ENCODE data around the gene ACIN1. TPM values are rescaled to one million over a fixed set of nuclear protein-coding genes. Genes with fewer than 3 reads are reported as not detected.
A peak's percentile ranks its signal among the peaks of the same experiment; 100 is the strongest.
"Not testable (repeated sequence)": the region's sequence is repeated elsewhere in the genome, so short reads cannot be mapped to it uniquely, and the experiment has no call there.

The ACIN1 gene
- total RNA-seq, 1 donor from 2014 or later: 184 TPM

DNA sequence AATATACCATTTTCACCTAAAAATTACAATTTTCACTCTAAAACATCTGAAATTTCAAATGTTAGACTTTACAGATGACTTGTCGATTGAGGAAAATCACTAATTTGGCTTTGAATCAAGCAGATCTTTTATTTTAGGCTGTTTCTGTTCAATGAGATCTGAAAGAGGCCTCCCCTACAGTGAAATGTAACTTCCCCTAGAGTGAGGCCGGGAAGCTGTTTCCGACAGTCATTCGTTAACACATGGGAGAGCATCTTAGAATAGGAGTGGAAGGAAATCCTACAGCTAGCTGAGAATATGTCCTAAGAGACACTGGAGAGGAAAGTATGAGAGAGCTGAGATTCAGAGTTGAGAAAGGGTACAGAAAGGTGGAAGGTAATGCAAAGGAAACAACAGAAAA, 79.3 kb downstream of the ACIN1 start:
- Histone ChIP-seq H2AFZ (replicated peaks) (no peak overlapping the region), H4K20me1 (ENCODE audit: low read depth) (no peaks in the 10 kb centered on the region), H3K9me3 (ENCODE audit: low read depth) (no peaks in the 10 kb centered on the region), H3K79me2 (ENCODE audit: low read depth) (no peaks in the 10 kb centered on the region), H3K4me3 (no peak overlapping the region), H3F3A (ENCODE audit: low read depth) (peaks cover 12% of the 10 kb centered on the region), H3K27me3 (no peaks in the 10 kb centered on the region), H3K36me3 (no peaks in the 10 kb centered on the region), H3K4me1 (peaks cover 8% of the 10 kb centered on the region), H3K4me2 (no peak overlapping the region), H3K27ac (no peak overlapping the region), H3K9ac (no peak overlapping the region)
- Mint-ChIP-seq H3K27ac (no peak overlapping the region), H3K27me3 (ENCODE audit: insufficient read depth, low read depth) (no peaks in the 10 kb centered on the region), H3K4me1 (peaks cover 8% of the 10 kb centered on the region), H3K4me3 (no peak overlapping the region), H3K36me3 (no peaks in the 10 kb centered on the region), H3K9me3 (no peaks in the 10 kb centered on the region)
- no peak for DNase-seq (ENCODE audit: low spot score)
- TF ChIP-seq EZH2 (IDR thresholded peaks at IDR 0.05) (no peak), EZH2phosphoT487 (IDR thresholded peaks at IDR 0.05) (no peak)
- TF ChIP-seq, protein P1, sequence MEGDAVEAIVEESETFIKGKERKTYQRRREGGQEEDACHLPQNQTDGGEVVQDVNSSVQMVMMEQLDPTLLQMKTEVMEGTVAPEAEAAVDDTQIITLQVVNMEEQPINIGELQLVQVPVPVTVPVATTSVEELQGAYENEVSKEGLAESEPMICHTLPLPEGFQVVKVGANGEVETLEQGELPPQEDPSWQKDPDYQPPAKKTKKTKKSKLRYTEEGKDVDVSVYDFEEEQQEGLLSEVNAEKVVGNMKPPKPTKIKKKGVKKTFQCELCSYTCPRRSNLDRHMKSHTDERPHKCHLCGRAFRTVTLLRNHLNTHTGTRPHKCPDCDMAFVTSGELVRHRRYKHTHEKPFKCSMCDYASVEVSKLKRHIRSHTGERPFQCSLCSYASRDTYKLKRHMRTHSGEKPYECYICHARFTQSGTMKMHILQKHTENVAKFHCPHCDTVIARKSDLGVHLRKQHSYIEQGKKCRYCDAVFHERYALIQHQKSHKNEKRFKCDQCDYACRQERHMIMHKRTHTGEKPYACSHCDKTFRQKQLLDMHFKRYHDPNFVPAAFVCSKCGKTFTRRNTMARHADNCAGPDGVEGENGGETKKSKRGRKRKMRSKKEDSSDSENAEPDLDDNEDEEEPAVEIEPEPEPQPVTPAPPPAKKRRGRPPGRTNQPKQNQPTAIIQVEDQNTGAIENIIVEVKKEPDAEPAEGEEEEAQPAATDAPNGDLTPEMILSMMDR (IDR thresholded peaks at IDR 0.05): no peak

GRCh38 chr14:23013749-23014054, 81.2 kb downstream of the ACIN1 start:
- H4K20me1 ChIP-seq (ENCODE audit: low read depth); H3K4me3 ChIP-seq; H3K27me3 Mint-ChIP-seq (ENCODE audit: insufficient read depth, low read depth); H3K9me3 ChIP-seq (ENCODE audit: low read depth); H3K27ac Mint-ChIP-seq; H3K4me3 Mint-ChIP-seq; H3K9me3 Mint-ChIP-seq; H3K27ac ChIP-seq; H3K36me3 Mint-ChIP-seq; H2AFZ ChIP-seq (replicated peaks); H3K27me3 ChIP-seq; DNase-seq (ENCODE audit: low spot score); H3K79me2 ChIP-seq (ENCODE audit: low read depth); H3K36me3 ChIP-seq; H3K4me2 ChIP-seq; H3K9ac ChIP-seq: not testable (repeated sequence)
- H3K4me1 ChIP-seq: peaks cover 10% of the 10 kb centered on the region
- peaks cover 21% of the 10 kb centered on the region for H3K4me1 Mint-ChIP-seq
- H3F3A ChIP-seq (ENCODE audit: low read depth): peaks cover 25% of the 10 kb centered on the region

GRCh38 chr14:23013054-23013748, 81.7 kb downstream of the ACIN1 start:
- Histone ChIP-seq H3F3A (ENCODE audit: low read depth) (peaks cover 30% of the 10 kb centered on the region), H3K4me2 (no peak overlapping the region), H3K27ac (no peak overlapping the region), H3K36me3 (no peaks in the 10 kb centered on the region), H3K4me3 (no peak overlapping the region), H3K9ac (no peak overlapping the region), H3K27me3 (no peaks in the 10 kb centered on the region), H3K79me2 (ENCODE audit: low read depth) (no peaks in the 10 kb centered on the region), H3K4me1 (peaks cover 9% of the 10 kb centered on the region), H3K9me3 (ENCODE audit: low read depth) (no peaks in the 10 kb centered on the region), H2AFZ (replicated peaks) (no peak overlapping the region), H4K20me1 (ENCODE audit: low read depth) (no peaks in the 10 kb centered on the region)
- Mint-ChIP-seq H3K27me3 (ENCODE audit: insufficient read depth, low read depth) (peaks cover 2% of the 10 kb centered on the region), H3K27ac (no peak overlapping the region), H3K9me3 (peaks cover 2% of the 10 kb centered on the region), H3K4me3 (no peak overlapping the region), H3K4me1 (peaks cover 24% of the 10 kb centered on the region), H3K36me3 (peaks cover 4% of the 10 kb centered on the region)
- TF ChIP-seq, protein P1 (IDR thresholded peaks at IDR 0.05): no peak
- TF ChIP-seq EZH2 (IDR thresholded peaks at IDR 0.05): no peak
- TF ChIP-seq EZH2phosphoT487 (IDR thresholded peaks at IDR 0.05): no peak
- no peak for DNase-seq (ENCODE audit: low spot score)

- Histone ChIP-seq H3K9me3 (ENCODE audit: low read depth) (no peaks in the 10 kb centered on the region), H3K36me3 (no peaks in the 10 kb centered on the region), H3K27me3 (no peaks in the 10 kb centered on the region), H3F3A (ENCODE audit: low read depth) (peaks cover 48% of the 10 kb centered on the region), H2AFZ (replicated peaks) (peak within 1 kb of the TSS; percentile 84), H3K27ac (no peak within 1 kb of the TSS), H3K9ac (no peak within 1 kb of the TSS), H3K79me2 (ENCODE audit: low read depth) (peaks cover 7% of the 10 kb centered on the region), H3K4me2 (peak within 1 kb of the TSS; percentile 65), H4K20me1 (ENCODE audit: low read depth) (no peaks in the 10 kb centered on the region), H3K4me1 (peaks cover 19% of the 10 kb centered on the region), H3K4me3 (peak within 1 kb of the TSS; percentile 30)
- peaks cover 8% of the 10 kb centered on the region for H3K27me3 Mint-ChIP-seq (ENCODE audit: insufficient read depth, low read depth)
- H3K4me1 Mint-ChIP-seq: peaks cover 43% of the 10 kb centered on the region
- H3K4me3 Mint-ChIP-seq: peak within 1 kb of the TSS; percentile 89
- peak within 1 kb of the TSS; percentile 96 for H3K27ac Mint-ChIP-seq
- H3K36me3 Mint-ChIP-seq: peaks cover 4% of the 10 kb centered on the region
- DNase-seq (ENCODE audit: low spot score): peak; percentile 77
- H3K9me3 Mint-ChIP-seq: peaks cover 2% of the 10 kb centered on the region
- no peak for TF ChIP-seq EZH2phosphoT487 (IDR thresholded peaks at IDR 0.05)
- no peak for TF ChIP-seq EZH2 (IDR thresholded peaks at IDR 0.05)
- TF ChIP-seq, protein P1 (IDR thresholded peaks at IDR 0.05): no peak
Measured at GRCh38 chr14:23009939-23010726, 84.8 kb downstream of the ACIN1 start, which contains the start of gene C14orf93. Gene C14orf93, minus strand, starts transcription at chr14:23010143. Its CDS starts 11,120 bp downstream, at chr14:22999023.

All from neural progenitor cell (in vitro differentiated cells).